Forelimb muscle (tissue), 1 donor: ENCODE results near the gene SYNGR1. TPM values are rescaled to one million over a fixed set of nuclear protein-coding genes. Genes with fewer than 3 reads are reported as not detected.

ENCODE experiments used
- DNase-seq: peaks from one replicate; pipeline ENCODE4 v3.0.0-alpha.2; 2013; ENCODE audit warnings: low read depth
- polyA plus RNA-seq: library from polyadenylated mRNA; unstranded; fragments of 120-200 nt; gene quantifications from one replicate; pipeline ENCODE4 v1.2.1, GENCODE V29; 2013; ENCODE audit not compliant: insufficient read length

Gene SYNGR1
- polyA plus RNA-seq, 1 donor, result 12.9 TPM

DNA sequence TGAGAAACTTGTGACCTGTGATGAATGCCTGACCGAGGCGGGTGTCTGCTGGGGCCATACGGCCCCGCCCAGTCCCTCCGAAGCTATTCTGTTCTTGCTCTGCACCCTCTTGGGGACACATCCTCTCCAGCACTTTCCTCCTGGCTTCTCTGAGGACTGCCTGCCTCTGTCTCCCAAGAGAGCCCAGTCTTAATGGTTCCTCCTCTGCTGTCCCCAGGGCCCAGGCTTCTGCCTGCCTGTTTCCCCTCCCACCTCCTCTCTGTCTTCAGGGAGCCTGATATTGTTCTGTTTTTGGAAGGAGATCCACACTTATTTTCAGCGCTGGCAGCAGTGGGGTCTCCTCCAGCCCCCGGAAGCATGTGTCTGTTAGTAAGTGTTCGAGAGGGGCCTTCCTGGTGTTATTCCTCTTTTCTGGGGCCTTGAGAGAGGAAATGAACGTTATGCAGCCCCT lies 18.7 kb downstream of the SYNGR1 start:
- DNase-seq, result no peak

DNA sequence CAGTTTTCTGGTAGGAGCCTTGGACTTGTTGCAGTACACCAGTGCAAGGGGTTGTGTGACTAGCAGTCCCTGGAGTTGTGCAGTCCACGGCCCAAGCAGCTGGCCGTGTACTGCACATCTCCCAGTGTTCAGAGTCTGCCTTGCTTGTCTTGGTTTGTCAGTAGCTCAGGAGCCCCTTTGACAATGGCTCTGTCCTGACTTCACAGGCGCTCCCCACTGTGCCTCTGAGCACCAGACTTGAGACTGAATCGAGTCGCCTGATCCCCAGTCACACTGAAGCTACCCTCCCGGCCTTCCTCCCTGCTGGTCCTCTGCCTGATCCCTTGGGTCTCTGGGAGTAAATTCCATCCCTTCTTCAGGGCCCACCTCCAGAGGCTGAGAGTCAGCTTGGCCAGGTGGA lies 19.4 kb downstream of the SYNGR1 start:
- no peak for DNase-seq

DNA sequence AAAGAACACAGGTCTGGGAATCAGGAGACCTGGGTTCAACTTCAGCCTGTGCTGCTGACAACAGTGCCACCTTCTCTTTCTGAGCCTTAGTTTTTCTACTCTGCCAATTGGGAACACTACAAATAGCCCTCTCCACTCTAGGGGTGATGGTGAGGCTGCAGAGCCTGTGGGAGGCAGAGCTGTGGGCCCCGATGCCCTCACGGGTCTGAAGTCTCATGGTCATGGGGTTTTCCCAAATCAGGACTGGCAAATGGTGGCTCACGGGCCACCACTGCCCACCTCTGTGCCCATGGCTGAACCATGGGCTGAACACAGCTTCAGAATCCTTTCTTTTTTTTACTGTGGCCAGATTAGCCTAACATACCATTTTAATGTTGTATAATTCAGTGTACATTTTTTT lies 19.8 kb downstream of the SYNGR1 start:
- no peak for DNase-seq

DNA sequence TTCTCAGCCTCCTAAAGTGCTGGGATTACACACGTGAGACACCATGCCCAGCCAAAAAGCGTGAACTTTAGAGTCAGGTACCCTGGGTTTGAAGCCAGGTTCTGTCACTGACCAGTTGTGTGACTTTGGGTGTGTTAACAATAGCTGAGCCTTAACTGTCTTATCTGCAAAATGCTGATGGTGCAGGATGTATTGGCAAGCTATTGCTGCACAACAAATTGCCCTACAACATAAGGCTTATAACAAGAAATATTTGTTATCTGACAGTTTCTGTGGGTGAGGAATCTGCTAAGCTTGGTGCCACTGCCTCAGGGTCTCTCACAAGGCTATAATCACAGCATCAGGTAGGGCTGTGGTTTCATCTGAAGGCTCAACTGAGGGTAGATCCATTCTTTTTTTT lies 21.9 kb downstream of the SYNGR1 start:
- DNase-seq, result no peak

DNA sequence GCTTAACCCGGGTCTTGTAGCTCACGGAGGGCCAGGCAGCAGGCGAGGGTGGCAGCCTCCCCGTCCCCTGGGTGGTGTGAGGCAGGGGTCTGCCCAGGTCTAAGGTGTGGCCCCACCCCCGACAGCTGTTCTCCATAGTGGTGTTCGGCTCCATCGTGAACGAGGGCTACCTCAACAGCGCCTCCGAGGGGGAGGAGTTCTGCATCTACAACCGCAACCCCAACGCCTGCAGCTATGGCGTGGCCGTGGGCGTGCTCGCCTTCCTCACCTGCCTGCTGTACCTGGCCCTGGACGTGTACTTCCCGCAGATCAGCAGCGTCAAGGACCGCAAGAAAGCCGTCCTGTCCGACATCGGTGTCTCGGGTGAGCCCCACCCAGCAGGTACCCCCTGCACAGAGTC lies 24.4 kb downstream of the SYNGR1 start:
- no peak for DNase-seq

DNA sequence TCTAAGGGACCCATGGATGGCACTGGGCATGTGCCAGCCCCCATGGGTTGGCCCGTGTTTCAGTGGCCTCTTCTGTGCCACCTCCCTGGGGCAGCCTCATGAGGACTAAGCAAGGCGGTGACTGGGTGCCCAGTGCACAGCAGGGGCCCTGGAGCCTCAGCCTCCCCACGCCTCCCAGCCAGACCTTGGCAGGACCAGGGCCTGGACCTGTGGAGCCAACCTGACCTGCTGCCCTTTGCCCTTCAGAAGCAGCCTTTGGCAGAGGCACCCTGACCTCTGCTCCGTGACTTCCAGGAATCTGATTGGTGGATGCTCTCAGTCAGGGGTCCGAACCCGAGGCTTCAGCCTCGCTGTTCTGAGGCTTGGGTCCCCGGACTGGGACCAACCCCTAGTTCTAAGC lies 25.0 kb downstream of the SYNGR1 start:
- DNase-seq, result no peak

DNA sequence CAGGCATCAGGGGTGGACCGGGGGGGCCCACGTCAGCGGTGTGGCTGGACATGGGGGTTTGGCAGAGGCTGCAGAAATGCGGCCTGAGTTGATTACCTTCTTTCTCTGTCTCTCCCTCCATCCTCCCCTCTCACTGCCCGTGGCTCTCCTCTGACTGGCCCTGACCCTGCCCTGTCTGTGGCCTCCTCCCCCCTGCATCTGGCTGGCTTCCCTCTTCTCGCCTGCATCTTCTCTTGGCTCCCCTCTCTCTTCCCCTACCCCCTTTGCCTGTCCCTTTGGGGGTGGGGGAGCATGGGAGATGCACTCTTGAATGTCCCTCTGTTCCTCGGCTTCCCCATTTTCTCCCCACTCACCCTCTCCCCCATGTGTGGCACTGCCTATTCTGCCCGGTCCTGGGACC lies 25.9 kb downstream of the SYNGR1 start:
- no peak for DNase-seq

DNA sequence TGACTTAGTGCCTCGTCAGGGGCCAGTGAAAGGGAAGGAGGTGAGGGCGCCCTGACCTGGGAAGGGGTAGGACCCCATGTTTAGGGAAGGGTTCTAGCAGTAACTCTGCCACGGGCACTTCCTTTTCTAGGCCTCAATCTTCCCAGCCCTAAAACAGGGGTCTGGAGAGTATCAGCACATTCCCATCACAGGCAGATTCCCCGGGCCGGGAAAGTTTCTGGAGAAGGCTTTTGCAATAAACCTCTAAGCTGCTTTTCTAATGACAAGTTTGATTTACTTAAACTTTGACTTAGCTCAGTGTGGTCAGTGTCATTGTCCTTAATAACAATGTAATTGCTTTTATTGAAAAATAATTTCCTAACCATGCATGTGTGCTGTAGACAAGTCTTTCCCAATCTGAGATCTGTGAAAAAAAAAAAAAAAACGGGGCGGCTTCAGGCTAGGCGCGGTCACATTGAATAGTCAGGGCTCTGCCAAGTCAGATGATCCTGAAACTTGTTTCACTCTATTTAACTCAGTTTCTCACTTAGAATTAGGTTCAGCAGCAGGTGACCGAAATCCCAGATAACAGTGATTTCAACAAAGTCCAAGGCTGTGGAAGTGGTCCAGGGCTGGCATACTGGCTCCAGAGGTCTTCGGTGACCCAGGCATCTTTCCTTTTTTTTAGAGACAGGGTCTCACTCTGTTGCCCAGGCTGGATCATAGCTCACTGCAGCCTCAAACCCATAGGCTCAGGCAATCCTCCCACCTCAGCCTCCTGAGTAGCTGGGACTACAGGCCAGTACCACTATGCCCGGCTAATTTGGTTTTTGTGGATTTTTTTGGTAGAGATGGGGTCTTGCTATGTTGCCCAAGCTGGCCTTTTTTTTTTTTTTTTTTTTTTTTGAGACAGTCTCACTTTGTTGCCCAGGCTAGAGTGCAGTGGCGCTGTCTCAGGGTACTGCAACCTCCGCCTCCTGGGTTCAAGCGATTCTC lies 30.3 kb downstream of the SYNGR1 start:
- DNase-seq, result no peak

DNA sequence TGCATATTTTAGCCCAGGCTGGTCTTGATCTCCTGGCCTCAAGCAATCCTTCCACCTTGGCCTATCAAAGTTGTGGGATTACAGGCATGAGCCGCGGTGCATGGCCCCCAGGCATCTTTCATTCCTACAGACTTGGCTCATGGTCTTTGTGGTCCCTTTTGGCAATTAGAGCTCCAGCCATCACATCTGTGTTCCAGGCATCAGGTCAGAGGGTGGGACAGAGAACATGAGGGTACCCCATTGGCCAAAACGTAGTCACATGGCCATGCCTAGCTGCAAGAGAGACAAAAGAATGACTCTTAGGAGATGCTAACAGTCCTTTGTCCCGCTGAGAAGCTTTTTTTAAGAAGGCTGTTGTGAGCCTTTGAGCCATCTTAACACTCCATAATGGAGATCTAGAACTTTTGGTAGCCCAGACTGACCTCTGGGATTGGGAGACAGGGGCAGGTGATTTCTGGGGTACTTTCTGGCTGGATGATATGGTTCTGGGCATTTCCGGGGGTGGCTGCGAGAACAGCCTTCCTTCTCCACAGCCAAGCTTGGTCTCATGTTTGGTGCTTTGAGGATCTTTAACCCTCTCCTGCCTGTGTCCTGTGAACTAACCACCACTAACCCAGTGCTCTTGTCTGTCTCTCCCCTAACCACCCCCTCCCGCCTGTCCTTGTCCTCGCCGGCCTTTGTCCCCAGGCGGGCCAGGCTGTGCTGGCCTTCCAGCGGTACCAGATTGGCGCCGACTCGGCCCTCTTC lies 31.4 kb downstream of the SYNGR1 start:
- no peak for DNase-seq

DNA sequence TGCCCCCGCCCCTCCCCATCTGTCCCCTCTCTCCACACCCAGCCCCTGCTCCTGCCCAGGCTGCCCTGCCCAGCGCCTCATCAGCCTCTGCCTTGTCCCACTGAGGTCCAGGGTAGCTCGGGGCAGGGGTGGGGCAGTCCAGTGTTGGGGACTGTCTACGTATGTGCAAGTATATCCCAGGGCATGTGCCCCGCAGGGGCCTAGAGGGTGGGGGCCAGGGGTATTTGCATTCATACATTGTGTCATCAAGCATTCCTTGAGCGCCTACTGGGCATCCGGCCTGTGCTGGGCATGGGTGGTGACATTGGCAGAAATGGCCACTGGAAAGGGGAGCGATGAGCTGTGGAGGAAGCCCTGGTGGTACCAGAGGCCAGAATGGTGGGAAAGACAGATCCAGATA lies 32.1 kb downstream of the SYNGR1 start:
- DNase-seq, result no peak

DNA sequence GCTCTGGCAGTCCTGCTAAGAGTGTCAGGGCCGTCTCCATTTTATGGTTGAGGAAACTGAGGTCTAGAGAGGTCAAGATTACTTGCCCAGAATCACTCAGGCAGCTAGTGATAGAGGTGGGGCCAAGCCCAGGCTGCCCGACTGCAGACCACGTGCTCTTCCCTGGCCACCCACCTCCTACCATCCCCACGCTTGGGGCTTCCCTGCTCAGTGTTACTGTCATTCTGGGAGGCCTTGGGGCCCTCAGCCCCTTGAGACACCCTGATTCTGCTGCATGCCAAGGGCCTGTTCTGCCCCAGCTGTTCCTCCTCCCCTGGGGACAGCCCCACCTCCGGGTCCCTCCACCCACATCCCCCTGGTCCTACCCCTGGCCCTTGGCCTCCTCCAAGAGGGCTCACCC lies 32.6 kb downstream of the SYNGR1 start:
- no peak for DNase-seq

DNA sequence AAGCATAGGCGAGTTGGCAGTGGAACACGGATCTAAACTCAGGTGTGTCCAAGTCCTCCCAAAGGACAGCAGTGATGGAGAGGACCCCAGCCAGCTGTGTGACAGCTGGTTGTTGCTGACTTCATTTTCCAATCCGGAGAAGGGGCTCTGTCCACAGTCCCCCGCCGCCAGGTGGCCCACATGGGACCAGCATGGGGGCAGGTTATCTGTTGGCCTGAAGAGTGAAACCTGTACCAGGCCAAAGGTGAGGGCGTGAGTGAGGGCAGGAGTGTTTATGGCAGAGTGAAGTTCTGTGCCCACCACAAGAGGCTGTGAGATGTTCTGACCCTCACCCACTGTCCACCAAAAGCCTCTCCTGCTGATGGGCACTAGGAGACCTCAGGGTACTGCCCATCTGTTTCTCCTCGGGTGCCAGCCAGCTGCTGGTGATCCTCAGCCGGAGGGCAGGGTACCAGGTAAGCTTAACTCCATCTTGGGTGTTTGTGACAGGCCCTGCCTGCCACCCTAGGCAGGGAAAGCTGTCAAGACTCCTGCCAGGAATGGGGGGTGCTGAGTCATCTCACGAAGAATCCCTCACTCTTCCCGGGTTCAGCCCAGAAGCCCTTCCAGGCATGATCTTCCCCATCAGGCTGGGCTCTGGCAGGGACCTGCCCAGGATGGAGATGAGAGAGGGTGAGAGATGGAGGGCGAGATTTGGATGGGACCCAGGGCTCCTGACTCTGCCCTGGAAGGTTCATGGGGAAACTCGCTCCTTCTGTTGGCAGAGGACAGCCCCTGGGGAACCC lies 34.2 kb downstream of the SYNGR1 start:
- no peak for DNase-seq

DNA sequence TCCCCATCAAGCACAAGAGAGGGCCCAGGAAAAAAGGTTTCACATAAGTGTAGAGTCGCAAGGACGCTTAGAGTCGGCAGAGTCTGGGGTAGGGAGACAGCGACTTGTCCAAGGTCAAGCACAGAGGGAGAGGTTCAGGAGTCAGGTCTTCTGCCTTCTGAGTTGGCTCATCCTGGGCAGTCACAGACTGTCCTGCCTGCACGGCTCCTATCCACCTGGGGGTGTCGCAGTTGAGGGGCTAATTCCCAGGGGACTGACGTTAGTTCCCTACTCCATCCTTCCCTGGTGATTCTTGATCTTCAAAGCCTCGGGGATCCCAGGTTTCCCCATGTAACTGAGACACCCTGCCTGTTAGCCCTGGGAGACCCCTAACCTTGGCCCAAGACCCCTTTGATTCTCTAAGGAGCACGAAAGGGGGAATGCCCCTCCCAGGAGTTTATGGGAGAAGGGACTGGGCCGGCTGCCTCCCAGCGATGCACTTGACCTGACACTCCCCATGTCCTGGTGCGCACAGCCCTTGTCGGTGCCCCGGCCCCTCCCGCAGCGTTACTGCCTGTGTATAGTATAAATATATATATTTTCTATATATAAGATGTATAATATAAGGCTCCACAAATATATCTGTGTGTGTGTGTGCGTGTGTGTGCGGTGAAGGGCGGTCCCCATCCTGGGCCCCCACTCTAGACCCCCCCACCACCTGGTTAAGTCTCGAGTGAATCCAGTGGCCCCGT lies 35.1 kb downstream of the SYNGR1 start:
- DNase-seq, result no peak

DNA sequence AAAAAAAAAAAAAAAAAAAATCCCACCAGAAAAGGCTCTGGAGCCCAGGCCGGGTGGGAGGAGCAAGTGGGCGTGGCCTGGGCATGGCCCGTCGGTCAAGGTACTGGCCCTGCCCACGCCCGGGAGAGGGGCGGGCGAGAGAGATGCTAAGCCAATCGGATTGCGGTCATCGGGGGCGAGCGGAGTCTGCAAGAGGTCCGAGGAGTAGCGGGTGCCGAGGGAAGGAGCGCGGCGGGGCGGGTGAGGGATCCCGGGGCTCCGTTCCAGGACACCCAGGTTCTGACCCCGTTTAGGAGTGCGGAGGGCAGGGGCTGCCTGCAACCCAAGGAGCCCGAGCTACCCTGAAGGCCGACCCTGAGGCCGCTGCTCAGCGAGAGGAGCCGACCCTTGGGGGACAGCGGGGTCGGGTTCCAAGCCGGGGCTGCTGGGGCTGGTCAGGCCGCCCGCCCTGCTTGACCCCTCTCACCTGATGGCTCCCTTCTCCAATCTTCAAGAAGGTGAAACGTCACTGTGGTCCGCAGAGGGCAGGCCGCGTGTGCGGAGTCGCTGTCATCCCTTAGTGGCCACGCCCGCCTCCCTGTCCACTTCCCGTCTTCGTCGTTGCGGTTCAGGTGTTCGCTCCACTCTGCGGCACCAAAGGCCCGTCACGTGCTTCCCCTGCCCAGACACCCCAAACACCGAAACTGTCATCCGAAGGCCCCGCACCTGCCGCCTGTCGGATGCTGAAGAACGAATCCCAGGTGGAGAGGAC lies 38.6 kb downstream of the SYNGR1 start:
- no peak for DNase-seq

DNA sequence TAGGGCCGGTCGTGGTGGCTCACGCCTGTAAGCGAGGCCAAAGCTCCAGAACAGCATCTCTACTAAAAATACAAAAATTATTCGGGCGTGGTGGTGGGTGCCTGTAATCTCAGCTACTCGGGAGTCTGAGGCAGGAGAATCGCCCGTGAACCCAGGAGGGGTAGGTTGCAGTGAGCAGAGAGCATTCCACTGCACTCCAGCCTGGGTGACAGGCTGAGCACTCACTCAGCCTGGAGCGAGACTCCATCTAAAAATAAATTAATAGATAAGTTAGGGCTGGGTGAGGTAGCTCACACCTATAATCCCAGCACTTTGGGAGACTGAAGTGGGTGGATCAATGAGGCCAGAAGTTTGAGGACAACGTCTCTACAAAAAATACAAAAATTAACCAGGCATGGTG lies 39.6 kb downstream of the SYNGR1 start:
- no peak for DNase-seq

DNA sequence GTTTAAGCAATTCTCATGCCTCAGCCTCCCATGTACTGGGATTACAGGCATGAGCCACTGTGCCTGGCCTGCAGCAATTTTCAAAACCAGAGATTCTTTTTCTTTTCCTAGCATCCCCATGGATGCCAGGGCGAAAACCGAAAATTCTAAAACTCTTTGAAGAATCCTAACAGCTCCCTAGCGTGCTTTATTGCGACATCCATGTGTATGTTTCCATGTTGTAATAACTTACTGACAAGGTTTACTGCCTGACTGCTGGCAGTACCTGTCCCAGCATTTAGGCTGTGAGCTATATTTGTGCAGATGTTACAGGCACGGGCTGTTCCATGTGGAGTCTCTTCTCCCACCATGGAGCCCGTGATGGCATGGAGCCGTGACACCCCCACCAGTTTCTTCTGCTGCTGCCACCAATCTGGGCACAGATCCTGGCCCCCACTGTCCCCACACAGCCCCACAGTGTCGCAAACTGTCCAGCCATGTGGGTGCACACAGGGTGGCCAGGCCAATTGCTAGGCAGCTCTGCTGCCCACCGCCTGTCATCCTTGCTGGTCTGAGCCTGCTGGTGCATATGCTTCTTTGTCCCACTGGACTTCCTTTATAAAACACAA lies 42.7 kb downstream of the SYNGR1 start:
- no peak for DNase-seq

DNA sequence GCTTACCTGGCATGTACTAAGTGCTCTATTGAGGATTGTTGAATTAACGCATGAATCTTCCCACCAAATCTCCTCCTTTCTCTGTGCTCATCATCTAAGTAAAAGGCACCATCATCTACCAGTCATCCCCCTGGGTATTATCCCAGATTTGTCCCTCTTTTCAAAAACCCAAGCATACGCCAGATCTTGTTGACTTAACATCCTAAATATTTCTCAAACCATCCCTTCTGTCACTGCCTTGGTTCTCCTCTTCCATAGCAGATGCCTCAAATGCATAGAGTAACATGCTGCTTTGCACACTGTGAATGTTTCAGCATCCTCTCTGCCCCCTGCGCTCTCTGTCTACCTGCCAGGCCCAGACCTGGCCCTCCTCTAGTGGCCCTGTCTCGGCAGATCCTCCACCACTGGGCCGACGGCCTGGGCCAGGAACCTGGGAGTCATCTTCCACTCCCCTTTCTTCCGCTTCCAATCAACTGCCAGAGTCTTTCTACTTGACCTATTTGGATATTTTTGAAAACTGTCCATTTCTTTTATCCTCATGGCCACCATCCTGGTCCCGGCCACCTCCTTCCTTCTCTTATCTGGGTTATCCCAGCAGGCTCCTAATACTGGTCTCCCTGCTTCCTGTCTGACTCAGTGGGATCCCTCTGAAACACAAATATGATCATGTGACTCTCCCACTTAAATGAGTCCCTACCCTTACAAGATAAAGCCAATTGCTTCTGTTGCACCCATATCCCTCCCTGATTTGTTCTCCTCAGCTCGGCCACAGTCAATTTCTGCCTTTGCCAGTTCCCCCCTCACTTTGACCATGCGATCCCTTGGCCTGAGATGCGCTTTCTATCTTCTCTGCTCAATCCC lies 46.4 kb downstream of the SYNGR1 start:
- DNase-seq, result no peak

DNA sequence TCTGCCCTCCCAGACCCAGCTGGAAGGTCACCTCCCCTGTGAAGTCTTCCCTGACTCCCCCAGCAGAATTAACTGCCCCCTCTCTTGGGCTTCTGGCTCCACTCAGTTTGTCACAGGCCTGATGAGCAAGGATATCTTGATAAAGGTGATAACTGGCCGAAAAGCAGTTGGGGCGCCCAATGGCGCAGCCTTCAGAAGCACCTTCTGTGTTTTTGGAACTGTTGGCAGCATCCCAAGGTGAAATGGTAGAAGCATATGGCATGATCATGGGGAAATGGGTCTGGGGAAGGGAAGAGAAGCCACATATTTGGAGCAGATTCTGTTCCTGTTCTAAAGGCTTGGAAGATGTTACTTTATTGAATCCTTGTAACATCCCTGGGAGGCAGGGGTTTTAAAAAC lies 47.0 kb downstream of the SYNGR1 start:
- no peak for DNase-seq

DNA sequence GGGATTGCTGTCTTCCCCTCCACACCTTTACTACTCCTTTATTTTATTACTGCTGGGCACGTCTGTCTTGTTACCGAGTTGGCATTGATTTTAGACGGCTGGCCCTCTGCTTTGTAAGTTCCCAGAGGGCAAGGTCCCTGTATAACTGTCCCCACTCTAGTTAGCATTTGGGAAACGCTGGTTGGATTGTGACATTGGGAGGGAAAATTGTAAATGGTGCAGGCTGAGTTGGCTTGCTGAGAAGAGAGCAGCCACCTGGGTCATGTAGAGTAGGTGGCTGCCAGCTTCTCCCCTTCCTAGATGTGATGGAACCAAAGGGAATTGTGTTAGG lies 51.5 kb downstream of the SYNGR1 start:
- DNase-seq, result no peak
